HPDE6-E6E7 (cell line): ENCODE data around the gene EFNB3.

ENCODE experiments used
- DNase-seq: peaks from one replicate; pipeline ENCODE4 v3.0.0; 2011; ENCODE audit warnings: missing footprints; ENCODE audit errors: extremely low spot score

EFNB3 gene

DNA sequence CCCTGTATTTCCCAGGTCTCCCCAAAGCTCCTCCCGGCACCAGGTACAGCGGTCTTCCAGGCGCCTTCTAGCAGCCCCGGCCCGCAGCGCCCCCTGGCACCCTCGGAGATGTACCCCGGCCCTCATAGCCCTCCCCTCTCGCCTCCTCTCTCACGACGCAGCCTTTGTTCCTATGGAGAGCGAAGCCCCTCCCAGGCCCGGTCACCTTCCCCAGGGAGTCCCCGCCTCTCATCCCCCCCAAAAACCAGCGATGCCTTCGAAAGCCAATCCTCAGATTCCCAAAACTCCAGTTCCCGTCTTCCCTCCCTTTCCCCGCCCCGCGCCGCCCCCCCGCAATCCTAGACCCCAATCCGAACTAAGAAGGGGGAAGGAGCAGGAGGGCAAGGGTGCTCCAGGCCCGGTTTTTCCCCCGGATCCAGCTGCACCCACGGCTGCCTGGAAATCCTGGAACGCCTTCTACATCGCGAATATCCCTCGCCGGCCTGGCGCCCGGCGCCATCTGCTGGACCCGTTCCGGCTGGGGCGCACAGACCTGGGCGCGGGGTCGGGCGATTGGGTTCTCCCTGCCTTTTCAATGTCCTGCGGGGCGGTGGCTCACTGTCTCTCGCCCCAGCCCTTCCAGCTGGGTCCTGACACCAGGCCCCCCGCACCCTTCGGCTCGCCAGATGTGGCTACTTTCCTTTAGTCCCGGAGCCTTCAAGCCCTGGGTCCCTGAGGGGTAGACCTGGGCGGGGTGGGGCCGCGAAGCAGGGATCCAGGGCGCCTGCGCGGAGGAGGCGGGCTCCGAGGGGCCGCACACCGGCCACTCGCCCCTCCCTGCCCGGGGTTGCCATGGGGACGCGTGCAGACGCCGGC is 12.1 kb downstream of the EFNB3 start, which contains the start of gene DNAH2:
Gene DNAH2 (plus strand): TSS at position 844 of the 855 bp plus-strand sequence. CDS start 1,991 bp downstream, outside the sequence.
- peak; percentile 57 for DNase-seq

DNA sequence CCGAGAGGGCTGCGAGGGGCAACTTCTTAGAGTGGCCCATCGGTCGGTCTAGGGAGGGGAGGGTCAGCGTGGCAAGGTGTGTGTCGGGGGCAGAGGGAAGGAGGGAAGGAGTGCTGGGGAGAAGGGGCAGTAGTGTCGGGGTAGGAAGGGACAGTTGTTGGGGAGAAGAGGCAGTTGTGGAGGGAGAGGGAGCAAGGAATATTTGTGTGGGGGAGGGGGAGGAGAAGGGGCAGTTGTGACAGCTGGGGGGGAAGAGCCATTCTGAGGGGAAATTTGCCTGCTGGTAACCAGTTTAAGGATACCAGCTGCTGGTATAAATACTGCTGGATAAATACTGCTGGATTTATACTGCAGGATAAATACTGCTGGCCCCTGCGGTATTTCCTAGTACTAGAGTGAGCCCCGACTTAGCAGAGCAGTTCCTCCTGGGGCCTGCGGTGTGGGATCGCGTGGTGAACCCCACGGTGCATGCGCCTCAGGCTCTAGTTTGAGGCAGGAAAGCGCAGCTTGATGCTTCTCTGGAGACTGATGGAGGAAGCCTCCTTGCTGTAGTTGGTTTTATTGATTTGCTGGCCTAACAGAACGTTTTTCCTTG is 12.9 kb downstream of the EFNB3 start:
- no peak for DNase-seq

DNA sequence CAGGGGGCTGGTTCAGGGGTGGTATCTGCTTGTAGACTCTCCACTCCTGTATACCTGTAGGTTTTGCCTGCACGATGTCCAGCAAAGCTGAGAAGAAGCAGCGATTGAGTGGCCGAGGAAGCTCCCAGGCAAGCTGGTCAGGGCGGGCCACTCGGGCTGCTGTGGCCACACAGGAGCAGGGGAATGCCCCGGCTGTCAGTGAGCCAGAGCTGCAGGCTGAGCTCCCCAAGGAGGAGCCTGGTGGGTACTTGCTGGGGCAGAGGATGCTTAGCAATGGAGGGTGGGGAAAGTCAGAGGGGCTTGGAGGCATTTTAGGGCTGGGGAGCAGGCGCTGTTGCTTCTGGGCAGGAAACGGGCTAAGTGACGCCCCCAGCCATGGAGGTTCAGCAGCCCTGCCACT is 14.7 kb downstream of the EFNB3 start:
- DNase-seq, result no peak

DNA sequence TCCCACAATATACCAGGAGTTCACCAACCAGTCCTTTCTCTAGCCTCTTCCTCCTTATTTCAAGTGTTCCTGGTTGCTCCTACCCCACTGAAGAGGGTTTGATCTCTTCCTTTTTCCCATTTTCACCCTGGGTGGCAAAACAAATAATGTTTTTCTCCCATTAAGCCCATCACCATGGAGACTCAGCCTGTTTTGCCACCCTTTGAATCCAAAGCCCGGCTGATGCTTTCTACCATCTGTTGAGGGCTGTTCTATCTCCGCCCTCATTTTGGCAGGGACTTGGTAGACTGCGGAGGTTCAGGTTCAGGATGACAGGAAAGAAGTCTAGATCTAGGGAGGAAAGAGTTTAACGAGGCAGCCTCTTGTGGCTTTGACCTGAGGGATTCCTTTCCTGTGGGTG is 15.1 kb downstream of the EFNB3 start:
- no peak for DNase-seq

DNA sequence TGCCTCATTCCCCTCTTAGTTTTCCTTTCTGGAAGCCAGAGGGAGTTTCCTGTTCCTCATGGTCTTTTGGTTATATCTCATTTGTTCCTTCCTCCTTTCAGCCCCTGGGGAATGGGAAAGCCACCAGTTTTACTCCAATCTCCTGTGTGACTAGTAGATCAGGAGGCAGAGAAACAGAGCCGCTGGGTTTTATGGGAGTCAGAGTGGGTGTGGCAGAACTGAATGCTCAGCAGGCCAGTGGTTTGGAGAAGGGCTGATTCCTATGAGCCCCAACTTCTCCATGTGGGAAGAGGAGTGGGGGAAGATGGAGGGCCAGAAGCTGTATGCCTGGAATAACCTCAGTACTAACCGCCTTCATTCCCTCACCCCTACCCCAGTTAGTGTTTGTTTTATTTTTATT is 16.6 kb downstream of the EFNB3 start:
- no peak for DNase-seq

DNA sequence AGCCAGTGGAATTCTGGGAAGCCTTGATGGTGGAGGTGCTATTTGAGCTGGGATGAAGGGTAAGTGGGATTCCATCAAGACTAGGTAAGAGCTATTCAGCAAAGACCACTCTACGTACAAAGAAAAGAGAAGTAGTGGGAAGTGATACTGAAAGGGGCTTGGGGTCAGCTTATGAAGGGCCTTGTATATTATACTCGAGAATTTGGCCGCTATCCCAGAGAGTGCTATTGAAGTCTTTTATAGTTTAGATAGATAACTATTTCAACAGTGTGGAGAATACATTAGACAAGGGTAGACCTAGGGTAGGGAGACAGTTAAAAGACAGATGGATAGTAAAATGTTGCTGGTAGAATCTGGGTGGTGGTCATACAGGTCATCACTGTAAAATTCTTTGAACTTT is 22.9 kb downstream of the EFNB3 start:
- no peak for DNase-seq

DNA sequence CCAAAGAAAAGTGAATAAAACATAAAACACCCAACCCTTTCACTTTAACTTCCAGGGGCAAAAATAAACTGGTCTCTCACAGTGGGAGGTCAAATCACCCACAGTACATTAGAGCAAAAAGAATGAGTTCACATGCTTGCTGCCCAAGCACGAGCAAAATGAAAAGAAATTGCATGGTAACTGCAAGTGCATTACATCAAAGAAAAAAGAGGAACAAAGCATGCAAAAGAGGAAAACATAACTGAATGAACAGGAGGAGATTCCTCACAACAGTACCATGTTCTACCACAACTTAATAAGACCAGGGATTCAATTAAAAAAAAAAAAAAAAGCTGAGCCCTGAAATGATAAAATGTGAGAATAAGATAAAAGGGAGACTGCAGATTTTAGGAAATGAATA is 24.8 kb downstream of the EFNB3 start:
- DNase-seq, result no peak

DNA sequence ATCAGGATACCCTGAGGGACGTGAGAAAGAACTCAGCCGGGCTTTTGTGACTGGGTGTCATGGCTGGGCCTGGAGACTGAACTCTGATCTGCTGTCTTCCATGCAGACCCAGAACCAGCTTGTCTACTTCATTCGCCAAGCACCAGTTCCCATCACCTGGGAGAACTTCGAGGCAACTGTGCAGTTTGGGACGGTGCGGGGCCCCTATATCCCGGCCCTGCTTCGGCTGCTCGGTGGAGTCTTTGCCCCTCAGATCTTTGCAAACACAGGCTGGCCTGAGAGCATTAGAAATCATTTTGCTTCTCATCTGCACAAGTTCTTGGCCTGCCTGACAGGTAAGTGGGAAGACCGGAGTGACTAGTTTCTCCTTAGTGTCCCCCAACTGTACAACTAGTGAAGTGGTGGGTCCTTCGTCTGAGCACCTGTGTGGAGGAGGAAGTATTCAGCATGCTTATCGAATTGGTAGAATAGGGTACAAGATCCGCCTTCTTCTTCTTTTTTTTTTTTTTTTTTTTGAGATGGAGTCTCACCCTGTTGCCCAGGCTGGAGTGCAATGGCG is 28.1 kb downstream of the EFNB3 start:
- no peak for DNase-seq

DNA sequence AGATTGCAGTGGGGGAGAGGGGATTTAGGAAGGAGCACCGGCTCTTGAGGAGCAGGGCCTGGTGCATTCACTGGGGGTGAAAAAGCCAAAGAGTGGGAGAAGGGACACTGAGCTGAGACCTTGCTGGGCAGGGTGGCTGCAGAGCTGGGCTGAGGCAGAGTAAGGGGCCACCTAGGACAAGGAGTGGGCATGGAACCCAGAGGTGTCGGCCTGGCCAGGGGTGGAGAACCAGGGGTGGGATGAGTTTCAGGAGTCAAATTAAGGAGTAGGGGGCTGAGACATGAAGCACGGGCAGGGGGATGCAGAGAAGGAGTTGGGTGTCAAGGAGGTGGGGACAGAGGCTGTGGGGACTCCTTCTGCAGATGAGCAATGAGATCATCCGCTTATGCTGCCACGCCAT is 32.6 kb downstream of the EFNB3 start:
- DNase-seq, result no peak

DNA sequence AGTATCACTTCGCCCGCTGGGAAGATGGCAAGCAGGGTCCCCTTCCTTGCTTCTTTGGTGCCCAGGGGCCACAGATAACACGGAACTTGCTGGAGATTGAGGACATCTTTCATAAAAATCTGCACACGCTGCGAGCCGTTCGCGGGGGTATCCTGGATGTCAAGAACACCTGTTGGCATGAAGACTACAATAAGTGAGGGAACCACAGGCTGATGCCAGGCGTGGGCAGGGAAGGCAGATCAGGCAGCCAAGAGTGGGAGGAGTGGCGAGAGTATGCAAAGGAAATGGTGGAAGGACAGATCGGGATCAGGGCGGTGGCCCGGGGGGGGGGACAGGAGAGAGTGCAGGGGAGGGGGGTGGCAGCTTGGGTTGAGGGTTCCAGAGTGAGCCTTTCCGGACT is 34.7 kb downstream of the EFNB3 start:
- no peak for DNase-seq

DNA sequence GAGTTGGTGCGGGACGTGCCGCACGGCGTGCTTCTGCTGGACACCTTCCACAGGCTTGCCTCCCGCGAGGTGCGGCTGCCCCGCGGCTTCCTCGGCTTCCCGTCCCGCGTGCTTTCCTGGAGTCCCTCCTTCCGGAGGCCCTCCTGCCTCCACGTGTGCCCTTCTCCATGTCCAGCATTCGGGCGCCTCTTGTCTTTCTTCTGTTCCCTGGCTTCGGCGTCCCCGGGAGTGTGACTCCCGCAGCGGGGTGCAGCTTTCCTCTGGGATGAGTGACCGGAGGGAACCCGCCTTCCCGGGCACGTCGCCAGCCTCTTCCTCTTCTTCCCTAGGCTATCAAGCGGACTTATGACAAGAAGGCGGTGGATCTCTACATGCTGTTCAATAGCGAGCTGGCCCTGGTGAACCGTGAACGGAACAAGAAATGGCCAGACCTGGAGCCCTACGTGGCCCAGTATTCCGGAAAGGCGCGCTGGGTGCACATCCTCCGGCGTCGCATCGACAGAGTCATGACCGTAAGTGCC is 35.5 kb downstream of the EFNB3 start:
- DNase-seq, result no peak

DNA sequence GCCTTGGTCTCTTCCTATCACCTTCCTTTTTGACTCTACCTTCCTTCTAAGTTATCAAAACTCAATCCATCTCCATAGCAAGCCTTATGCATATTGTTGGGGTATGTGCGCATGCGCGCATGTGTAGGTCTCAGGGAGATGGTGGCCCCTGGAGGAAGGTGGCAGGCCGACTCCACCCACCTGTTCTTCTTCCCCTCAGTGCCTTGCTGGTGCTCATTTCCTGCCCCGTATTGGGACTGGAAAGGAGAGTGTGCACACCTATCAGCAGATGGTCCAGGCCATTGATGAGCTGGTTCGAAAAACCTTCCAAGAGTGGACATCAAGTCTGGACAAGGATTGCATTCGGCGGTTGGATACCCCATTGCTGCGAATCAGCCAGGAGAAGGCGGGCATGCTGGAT is 37.7 kb downstream of the EFNB3 start:
- no peak for DNase-seq

DNA sequence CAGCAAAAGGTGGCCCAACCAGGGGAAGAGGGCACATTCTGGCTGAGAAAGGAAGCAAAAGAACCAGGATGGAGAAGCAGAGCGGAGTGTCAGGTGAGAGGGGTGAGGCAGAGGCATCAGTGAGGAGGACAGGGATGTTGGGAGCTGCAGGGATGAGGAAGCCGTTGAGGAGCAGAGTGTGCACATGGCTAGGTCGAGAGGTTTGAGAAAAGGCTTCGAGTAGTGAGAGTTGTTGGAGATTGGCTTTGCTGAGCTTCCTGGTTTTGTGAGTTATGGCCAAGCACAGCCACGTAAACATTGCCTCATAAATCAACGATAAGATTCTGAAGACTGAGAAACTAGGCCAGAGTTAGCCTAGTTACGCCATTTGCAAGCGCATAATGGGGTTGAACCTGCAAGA is 39.4 kb downstream of the EFNB3 start:
- no peak for DNase-seq

DNA sequence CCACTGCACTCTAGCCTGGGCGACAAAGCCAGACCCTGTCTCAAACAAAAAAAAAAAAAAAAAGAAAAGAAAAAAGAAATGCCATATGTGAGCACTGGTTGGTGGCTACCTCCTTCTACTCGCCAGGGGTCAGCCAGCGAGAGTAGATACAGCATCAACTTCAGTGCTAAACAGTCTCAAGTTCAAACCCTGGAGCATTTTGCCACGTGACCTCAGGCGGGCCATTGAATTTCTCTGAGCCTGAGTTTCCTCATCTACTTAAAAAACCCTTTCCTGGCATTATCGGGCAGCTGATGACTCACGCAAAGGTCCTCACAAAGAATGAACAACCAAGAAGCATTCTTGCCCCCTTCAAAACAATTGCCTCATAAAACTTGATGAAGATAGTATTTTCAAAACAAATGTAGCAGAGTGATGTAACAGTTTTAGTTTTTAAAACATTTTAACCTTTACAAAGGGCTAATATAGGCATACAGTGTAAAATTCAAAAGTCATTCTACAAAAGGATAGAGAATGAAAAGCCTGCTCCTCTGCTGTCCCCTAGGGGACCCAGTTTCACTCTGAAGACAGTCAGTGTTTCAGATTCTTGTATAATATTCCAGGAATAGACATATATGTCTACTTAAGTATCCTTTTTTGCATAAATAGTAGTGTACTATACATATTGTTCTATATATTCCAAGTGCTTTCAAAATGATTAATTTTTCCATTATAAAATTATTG is 40.9 kb downstream of the EFNB3 start:
- DNase-seq, result peak; percentile 50

DNA sequence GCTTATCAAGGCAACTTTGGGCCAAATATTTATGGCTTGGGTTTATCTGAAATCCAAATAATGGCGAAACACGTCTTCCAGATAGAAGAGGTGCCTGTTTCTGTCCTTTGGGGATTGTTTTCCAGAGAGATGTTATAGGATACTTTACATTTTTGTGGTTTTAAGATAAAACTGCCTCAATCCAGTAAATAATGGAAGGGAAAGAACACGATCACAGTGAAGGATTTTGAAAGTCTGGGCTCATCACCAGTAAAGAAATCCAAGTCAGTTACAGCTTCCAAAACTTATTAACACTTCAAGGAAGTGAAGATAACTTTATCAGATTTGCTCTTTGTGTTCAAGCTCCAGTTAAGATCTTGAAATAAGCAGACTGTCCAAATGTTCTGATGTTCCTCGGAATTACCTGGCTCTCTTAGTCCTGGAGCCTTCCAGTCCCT is 42.7 kb downstream of the EFNB3 start:
- no peak for DNase-seq

DNA sequence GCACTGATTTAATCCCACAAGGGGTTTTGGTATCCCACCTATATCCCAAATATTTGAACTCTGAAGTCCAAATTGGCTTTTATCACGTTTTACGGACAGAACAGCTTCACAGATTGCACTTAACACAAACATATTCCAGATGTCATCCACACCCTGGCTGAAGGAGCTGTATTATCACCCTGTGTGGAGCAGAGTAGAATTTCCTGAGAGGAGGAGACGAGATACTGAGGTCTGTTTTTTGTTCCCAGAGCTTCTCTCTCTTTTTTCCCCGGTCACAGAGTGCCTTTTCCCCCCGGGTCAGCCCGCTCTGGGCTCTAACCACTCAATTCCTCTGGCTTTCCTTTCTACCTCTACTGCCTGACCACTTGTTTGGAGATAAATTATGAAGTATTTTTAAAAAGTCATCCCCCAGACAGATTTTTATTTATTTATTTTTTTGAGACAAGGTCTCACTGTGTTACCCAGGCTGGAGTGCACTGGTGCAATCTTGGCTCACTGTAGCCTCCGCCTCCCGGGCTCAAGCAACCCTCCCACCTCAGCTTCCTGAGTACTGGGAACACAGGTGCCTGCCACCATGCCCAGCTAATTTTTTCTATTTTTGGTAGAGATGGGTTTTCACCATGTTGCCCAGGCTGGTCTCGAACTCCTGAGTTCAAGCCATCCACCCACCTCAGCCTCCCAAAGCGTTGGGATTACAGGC is 43.2 kb downstream of the EFNB3 start:
- no peak for DNase-seq

DNA sequence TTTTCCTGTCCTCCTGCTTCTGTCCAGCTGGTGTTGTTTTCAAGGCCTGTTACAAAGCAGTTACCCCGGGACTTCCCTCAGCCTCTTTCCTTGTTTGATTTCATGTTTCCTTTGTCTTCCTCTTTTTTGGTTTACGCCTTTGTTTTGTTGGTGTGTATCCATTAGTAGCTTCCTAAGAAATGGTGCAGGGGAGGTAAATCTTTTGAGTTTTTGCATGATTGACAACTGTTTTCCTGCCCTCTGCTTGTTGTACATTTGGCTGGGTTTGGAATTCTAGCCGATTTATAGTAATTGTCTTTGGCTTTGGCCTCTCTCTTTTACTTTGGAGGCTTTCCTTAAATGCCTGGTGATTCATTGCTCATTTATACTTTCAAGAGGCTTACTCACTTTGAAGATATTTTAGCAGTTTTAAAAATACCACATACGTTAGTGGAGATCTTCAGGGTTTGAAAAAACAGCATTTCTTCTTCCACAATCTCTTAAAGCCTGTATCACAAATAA is 45.4 kb downstream of the EFNB3 start:
- peak; percentile 19 for DNase-seq

DNA sequence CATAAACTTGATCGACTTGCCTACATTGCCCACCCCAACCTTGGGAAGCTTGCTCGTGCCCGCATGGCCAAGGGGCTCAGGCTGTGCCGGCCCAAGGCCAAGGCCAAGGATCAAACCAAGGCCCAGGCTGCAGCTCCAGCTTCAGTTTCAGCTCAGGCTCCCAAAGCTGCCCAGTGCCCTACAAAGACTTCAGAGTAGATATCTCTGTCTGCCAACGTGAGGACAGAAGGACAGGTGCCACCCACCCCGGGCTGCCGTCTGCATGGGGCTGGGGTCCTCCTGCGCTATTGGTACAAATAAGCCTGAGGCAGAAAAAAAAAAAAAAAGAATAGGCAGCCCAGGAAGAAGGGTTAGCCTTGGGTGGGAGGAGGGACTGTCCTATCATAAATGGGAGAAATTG is 49.7 kb downstream of the EFNB3 start:
- DNase-seq, result no peak

DNA sequence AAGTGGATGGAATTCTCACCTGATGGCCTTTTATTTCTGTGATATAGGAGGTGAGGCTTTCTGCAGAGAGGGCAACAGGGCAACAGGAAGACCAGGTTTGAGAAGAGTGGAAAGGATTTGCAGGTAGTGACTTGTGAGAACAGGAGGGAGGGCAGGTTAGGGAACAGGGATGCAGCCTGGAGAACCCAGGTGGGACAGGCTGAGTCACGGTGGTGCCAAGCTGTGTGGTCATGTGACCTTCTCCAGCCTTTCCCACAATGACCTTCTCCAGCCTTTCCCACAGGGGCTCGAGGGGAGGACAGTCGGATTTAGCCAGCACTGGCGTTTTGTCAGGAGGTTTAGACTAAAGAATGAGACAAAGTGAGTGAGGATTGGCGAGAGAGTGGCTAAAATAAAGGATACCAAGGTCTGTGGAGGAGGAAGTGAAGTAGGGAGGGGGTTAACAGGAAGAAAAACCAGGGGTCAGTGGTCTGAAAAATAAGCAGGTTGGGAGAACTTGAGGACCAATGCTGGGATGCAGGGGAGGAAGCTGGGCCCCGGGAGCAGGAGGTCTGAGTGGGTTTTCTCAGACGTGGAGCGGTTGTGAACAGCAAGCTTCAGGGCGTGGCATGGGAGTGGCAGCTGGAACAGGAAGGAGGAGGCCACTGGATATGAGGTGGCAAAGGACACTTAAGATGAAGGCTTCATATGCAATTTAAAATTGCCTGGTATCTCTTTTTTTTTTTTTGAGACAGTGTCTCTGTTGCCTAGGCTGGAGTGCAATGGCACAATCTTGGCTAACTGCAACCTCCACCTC is 50.3 kb downstream of the EFNB3 start:
- peak; percentile 34 for DNase-seq

DNA sequence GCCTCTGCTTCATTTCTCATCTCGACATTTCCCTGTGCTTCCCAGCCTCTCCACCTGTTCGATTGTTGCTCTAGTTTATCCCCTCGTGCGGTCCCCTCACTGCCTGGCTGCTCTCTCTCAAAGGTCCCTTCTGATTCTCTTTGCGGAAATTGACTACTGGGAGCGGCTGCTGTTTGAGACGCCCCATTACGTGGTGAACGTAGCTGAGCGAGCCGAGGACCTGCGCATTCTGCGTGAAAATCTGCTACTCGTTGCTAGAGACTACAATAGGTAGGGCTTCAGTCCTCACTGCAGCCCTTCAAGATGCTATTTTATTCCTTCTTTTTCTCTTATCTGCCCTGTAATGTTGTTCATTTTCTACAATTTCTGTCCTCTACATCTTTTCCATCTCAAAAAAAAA is 52.0 kb downstream of the EFNB3 start:
- no peak for DNase-seq
